Stimulated activated naive CD8-positive, alpha-beta T cell treated with anti-CD3 and anti-CD28 coated beads, Interleukin-15, Interleukin-2, amounts not matched to agents 100 ng/mL and 50 ng/mL, for 24 hours (primary cell): Measurements from ENCODE around the gene LSM4.
"Not testable (repeated sequence)": the region's sequence is repeated elsewhere in the genome, so short reads cannot be mapped to it uniquely, and the experiment has no call there.

ENCODE experiments used
- H3K27ac Mint-ChIP-seq: one replicate; pipeline ENCODE4 v1.8.0; 2021; ENCODE audit warnings: mild to moderate bottlenecking, mixed read lengths
- H3K27me3 Mint-ChIP-seq: one replicate; pipeline ENCODE4 v1.8.0; 2021; ENCODE audit warnings: mixed read lengths
- H3K36me3 Mint-ChIP-seq: one replicate; pipeline ENCODE4 v1.8.0; 2021; ENCODE audit warnings: low read depth, mixed read lengths
- H3K4me1 Mint-ChIP-seq: one replicate; pipeline ENCODE4 v1.8.0; 2021; ENCODE audit warnings: low read depth, mixed read lengths
- H3K4me3 Mint-ChIP-seq: one replicate; pipeline ENCODE4 v1.8.0; 2021; ENCODE audit warnings: mild to moderate bottlenecking, mixed read lengths
- H3K9me3 Mint-ChIP-seq: one replicate; pipeline ENCODE4 v1.8.0; 2021; ENCODE audit warnings: mixed read lengths

The LSM4 gene

DNA sequence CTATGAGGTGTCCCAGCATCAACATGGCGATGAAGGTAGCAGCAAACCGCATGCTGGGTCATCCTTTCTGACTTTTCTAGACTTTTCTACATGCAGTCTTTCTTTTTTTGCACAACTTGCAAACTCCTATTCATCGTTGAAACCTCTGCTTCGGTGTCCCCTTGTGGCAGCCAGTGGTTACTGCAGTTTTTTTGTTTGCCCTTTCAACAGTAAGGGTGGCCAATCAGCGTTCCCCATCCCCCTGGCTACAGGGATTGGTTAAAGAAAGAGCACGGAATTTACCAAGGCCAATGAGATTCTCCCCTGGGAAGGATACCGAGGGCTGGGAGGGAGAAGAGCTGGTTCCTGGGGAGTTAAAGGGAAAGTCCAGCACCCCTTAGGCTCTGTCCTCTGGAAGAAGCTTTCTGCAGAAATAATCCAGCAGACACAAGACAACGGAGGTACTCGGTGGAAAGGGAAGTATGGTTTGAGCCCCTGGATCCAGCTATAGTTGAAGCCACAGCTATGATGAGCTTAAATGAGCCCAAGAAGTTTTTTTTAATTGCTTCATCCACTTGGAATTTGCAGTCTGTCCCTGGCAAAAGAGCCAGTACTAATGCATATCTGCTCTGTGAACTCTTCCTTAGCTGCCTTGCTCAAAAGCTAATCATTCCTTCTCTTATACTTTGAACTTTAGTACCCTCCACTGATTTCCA lies 5.6 kb upstream of the LSM4 start:
- peaks cover 24% of the 10 kb centered on the region for H3K4me1 Mint-ChIP-seq
- peak overlapping the region; percentile 56 for H3K4me3 Mint-ChIP-seq
- no peaks in the 10 kb centered on the region for H3K9me3 Mint-ChIP-seq
- peak overlapping the region; percentile 58 for H3K27ac Mint-ChIP-seq
- H3K27me3 Mint-ChIP-seq: no peaks in the 10 kb centered on the region
- no peaks in the 10 kb centered on the region for H3K36me3 Mint-ChIP-seq

DNA sequence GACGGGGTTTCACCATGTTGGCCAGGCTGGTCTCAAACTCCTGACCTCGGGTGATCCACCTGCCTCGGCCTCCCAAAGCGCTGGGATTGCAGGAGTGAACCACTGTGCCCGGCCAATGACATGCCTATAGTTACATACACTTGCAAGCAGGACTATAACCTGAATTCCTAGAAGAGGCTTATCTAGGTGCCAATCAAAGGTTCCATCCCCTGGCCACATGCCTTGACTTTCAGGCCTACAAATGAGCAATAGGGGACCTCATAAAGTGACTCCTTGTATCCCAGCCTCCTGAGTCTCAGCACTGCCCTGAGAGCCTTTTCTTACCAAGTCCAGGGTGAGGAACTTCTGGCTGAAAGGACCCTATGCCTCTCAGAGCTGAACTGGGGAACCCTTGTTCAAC lies 3.9 kb upstream of the LSM4 start:
- Mint-ChIP-seq H3K36me3 (peaks cover 7% of the 10 kb centered on the region), H3K27ac (no peak overlapping the region)

DNA sequence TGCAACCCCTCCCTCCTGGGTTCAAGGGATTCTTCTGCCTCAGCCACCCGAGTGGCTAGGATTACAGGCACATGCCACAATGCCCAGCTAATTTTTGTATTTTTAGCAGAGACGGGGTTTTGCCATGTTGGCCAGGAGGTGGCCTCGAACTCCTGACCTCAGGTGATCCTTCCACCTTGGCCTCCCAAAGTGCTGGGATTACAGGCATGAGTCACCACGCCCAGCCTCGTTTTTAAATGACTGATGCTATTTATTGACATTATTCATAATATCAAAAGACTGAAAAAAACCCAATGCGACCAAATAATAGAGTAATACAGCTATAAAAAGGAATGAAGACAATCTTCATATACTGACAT lies 1.5 kb upstream of the LSM4 start:
- H3K9me3 Mint-ChIP-seq, H3K27me3 Mint-ChIP-seq, H3K4me3 Mint-ChIP-seq: not testable (repeated sequence)
- peak overlapping the region; percentile 97 for H3K27ac Mint-ChIP-seq
- peaks cover 31% of the 10 kb centered on the region for H3K36me3 Mint-ChIP-seq
- peaks cover 55% of the 10 kb centered on the region for H3K4me1 Mint-ChIP-seq

More for the DNA sequence above, 3.9 kb upstream of the LSM4 start:
- Mint-ChIP-seq H3K4me3 (no peak overlapping the region), H3K9me3 (no peaks in the 10 kb centered on the region), H3K27me3 (no peaks in the 10 kb centered on the region), H3K4me1 (peaks cover 34% of the 10 kb centered on the region)

DNA sequence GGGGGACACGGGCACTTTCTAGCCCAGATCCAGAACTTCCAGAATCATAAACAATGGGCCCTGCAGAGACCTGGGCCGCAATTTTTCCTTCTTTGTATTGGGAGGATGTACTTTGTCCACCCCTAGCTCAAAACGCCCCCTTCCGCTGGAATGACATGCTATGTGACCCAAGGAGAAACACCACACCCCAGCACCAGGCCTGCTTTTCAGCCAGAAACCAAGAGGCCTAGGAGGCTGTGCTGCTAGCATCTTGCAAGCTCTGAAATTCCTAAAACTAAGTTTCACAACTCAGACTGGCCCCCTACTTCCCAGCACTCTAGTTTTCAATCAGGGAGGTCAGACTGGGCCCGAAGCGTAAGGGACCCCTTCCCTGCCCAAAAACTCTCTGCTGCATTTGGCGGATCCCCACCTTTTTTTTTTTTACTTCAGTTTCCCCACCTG lies 538 bp downstream of the LSM4 start:
- Mint-ChIP-seq H3K27me3 (no peaks in the 10 kb centered on the region), H3K36me3 (peaks cover 38% of the 10 kb centered on the region), H3K4me3 (peak overlapping the region; percentile 96), H3K9me3 (no peaks in the 10 kb centered on the region), H3K4me1 (peaks cover 65% of the 10 kb centered on the region), H3K27ac (peak overlapping the region; percentile 97)

DNA sequence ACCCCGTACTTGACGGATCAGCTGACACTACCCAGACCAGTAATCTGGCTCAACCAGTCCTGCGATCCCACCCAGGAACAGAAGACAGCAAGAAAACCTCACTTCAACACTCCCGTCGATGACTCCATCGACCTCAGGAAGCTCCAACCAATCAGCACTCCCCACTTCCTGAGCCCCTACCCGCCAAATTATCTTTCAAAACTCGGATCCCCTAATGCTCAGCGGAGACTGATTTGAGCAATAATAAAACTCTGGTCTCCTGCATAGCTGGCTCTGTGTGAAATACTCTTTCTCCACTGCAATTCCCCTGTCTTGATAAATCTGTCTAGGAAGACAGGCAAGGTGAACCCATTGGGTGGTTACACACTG lies 1.2 kb downstream of the LSM4 start:
- Mint-ChIP-seq H3K4me1 (peaks cover 65% of the 10 kb centered on the region), H3K27ac (peak overlapping the region; percentile 97), H3K36me3 (peaks cover 38% of the 10 kb centered on the region), H3K4me3 (peak overlapping the region; percentile 96), H3K9me3 (no peaks in the 10 kb centered on the region), H3K27me3 (no peaks in the 10 kb centered on the region)

DNA sequence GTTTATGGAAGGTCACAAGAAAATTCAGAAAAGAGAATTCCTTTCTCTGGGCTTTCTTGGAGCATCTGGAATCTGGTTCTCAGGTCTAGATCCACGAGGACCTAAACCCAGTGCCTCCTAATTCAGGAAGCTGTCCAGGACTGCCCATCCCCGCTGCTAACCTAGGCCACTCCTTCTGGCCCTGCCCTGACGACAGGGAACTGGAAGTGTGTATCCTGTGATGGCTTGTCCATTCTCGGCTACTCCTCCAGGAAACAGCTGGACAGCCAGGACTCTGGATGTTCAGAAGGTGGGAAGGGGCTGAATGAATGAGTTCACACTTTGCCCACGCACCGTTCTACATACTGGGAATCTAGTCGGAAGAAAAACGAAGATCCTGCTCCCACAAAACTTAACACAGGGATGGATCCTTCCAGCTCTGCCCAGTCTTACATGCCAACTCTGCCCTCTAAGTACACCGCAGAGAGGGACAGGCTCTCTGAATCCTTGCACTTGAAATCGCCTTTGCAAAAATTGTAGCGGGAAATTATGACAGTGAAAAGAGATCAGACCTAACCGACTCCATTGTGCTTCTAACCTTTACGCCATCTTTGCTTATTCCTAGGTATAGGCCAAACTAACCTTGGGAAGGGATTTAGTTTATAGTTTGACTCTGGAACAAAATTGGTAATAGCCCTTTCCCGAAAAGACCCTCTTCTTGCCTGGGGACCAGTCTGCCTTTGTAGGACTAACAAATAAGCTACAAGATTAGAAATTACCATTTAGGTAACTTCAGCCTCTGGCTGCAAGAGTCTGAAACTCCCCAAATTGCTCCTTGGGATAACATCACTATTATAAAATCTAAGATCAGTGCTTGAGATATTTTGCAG lies 1.8 kb downstream of the LSM4 start:
- Mint-ChIP-seq H3K9me3 (no peaks in the 10 kb centered on the region), H3K36me3 (peaks cover 38% of the 10 kb centered on the region), H3K4me3 (peak overlapping the region; percentile 96), H3K27me3 (no peaks in the 10 kb centered on the region), H3K27ac (peak overlapping the region; percentile 97), H3K4me1 (peaks cover 71% of the 10 kb centered on the region)

DNA sequence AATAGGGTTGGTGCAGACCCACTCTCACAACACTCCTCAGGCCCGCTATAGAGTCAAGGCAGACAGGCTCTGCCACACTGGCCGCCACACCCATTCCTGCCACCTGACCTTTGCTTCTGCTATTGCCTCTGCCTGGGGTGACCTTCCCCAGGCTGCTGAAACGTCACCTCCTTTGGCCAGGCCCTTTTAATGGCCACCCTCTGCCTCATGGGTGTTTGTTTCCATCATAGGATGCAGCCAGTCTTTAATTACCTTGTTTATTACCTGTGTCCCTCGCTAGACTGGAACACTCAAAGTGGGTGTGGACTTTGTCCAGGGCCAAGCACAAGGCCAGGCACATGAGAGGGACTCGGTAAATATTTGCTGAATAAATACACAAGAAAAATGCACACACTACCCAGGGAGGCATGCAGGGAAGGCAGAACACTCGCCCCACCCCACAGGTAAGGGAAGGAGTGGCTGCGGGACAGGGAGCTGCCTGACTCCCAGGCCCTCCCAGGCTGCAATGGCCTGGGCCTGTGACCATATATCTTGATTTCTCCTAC lies 3.2 kb downstream of the LSM4 start:
- Mint-ChIP-seq H3K4me1 (peaks cover 78% of the 10 kb centered on the region), H3K36me3 (peaks cover 45% of the 10 kb centered on the region)

DNA sequence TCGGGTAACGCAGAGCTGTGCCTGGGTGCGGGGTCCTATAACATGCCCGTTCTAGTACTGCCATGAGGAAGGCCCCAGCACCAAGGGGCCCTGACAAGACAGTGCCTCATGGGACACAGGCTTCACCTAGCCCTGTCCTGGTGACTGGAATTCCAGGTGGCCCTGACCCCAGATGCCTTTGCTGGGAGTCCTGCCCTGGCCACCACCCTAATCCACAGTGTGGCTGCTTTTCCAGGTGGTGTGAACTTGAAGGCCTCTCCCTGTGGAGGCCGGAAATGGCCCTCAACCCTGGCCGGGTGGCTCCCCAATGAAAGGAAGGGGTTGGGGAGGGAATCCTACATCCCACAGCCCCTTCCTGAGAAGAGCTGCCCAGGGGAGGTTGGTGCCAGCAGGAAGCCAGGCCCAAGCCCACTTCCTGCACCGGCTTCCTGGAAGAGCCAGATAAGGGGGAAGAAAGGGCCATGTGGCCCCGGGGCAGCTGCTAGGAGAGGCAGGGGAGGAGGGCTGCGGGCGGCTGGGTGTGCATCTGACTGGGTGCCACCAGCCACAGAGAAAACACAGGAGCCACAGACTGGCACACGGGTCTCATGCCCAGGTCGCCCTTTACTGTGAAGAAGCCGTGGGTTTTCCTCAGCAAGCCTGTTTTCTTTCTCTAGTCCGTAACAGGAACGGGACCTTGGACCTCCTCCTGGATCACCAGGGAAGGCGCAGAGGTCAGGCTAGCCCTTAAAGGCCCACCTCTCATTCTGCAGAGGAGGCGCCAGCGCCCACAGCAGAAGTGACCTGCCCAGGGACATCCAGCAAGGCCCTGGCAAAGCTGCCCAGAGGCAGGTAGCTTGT lies 4.7 kb downstream of the LSM4 start:
- H3K4me3 Mint-ChIP-seq: peak overlapping the region; percentile 76
- no peaks in the 10 kb centered on the region for H3K9me3 Mint-ChIP-seq
- H3K36me3 Mint-ChIP-seq: peaks cover 54% of the 10 kb centered on the region
- peak overlapping the region; percentile 93 for H3K27ac Mint-ChIP-seq
- no peaks in the 10 kb centered on the region for H3K27me3 Mint-ChIP-seq
- H3K4me1 Mint-ChIP-seq: peaks cover 68% of the 10 kb centered on the region

More for the DNA sequence above, 3.2 kb downstream of the LSM4 start:
- H3K27me3 Mint-ChIP-seq: no peaks in the 10 kb centered on the region
- H3K9me3 Mint-ChIP-seq: no peaks in the 10 kb centered on the region
- peak overlapping the region; percentile 96 for H3K4me3 Mint-ChIP-seq
- H3K27ac Mint-ChIP-seq: peak overlapping the region; percentile 93

DNA sequence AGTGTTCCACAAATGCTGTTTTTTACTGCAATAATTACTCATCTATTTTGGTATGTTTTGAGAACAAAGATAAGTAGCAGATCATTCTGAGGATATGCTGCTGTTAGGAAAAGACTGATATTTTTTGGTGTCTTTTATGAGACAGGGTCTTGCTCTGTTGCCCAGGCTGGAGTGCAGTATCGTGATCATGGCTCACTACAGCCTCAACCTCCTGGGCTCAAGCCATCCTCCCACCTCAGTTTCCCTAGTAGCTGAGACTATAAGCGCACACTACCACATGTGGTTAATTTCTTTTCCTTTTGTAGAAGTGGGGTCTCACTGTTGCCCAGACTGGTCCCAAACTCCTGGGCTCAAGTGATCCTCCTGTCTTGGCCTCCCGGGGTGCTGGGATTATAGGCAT lies 9.5 kb downstream of the LSM4 start:
- H3K36me3 Mint-ChIP-seq: peaks cover 27% of the 10 kb centered on the region
- no peaks in the 10 kb centered on the region for H3K27me3 Mint-ChIP-seq
- no peaks in the 10 kb centered on the region for H3K9me3 Mint-ChIP-seq
- peaks cover 31% of the 10 kb centered on the region for H3K4me1 Mint-ChIP-seq
- H3K27ac Mint-ChIP-seq: no peak overlapping the region
- H3K4me3 Mint-ChIP-seq: no peak overlapping the region

DNA sequence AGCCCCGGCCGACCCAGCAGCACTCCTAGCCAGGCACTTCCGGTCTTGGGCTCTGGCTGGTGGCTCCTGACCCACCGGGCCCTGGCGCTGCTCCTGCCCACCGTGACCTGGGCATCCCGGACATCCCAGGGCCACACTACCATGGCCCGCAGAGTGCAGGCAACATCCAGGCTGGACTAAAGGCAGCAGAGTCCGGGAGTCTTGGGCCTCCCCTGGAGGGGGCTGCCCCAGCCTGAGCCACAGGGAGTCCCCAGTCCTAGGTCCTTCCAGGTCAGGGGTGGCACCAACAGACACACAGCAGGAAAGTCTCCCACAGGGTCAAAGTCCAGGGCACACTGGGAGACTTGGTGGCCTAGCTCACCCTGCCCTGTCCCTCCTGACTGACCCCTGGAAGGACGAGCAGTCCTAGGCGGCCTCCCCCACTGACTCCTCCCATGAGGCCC lies 10.8 kb downstream of the LSM4 start:
- H3K36me3 Mint-ChIP-seq: peaks cover 34% of the 10 kb centered on the region

DNA sequence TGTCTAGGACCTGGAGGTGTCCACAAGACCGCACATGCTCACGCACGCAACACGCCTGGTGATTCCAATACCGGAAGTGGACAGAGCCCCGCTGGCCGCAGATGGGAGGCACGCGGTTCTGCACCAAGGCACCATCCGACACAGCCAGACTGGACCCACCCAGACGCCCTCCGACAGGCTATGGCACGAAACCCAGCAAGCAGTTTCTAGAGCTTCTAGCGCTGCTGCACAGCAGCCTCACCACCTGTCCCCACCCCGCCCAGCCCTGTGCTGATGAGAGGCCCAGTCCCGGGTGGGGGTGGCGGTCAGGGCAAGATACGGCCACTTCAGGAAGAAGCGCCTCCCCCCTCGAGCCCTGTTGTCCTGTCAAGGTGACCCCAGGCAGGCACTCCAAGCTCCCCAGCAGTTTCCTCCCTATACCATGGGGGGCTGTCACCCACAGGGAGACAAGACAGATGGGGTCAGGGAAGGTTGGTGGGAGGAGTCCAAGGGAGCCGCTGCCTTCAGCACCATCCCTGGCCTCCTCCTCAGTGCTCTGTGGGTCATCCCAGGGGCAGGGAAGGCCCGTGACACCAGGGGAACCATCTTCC lies 11.3 kb downstream of the LSM4 start:
- H3K4me1 Mint-ChIP-seq: peaks cover 33% of the 10 kb centered on the region
- no peak overlapping the region for H3K27ac Mint-ChIP-seq

More for the DNA sequence above, 10.8 kb downstream of the LSM4 start:
- Mint-ChIP-seq H3K4me1 (peaks cover 29% of the 10 kb centered on the region), H3K9me3 (no peaks in the 10 kb centered on the region), H3K27me3 (no peaks in the 10 kb centered on the region), H3K27ac (peak overlapping the region; percentile 26), H3K4me3 (no peak overlapping the region)

DNA sequence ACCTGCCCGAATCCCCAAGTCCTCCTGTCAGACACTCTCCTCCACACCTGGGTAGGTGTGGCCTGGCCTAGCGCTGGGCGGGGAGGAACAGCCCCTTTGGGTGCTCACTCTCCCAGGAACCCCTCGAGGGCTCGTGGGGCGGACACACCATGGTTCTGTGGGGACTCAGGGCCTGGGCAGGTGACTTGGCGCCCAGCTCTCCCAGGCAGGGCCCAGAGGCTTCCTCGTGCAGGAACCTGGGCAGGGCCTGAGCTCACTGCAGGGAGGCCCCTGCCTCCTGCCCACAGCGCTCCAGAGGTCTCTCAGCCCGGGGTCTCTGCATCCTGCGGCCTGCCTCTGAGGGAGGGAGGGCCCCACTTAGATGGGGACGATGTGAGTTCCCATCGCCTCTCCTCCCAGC lies 11.9 kb downstream of the LSM4 start:
- Mint-ChIP-seq H3K4me3 (no peak overlapping the region), H3K36me3 (peaks cover 41% of the 10 kb centered on the region), H3K27me3 (no peaks in the 10 kb centered on the region), H3K4me1 (peaks cover 33% of the 10 kb centered on the region), H3K9me3 (no peaks in the 10 kb centered on the region), H3K27ac (no peak overlapping the region)

More for the DNA sequence above, 11.3 kb downstream of the LSM4 start:
- Mint-ChIP-seq H3K36me3 (peaks cover 40% of the 10 kb centered on the region), H3K27me3 (no peaks in the 10 kb centered on the region), H3K4me3 (no peak overlapping the region), H3K9me3 (no peaks in the 10 kb centered on the region)

DNA sequence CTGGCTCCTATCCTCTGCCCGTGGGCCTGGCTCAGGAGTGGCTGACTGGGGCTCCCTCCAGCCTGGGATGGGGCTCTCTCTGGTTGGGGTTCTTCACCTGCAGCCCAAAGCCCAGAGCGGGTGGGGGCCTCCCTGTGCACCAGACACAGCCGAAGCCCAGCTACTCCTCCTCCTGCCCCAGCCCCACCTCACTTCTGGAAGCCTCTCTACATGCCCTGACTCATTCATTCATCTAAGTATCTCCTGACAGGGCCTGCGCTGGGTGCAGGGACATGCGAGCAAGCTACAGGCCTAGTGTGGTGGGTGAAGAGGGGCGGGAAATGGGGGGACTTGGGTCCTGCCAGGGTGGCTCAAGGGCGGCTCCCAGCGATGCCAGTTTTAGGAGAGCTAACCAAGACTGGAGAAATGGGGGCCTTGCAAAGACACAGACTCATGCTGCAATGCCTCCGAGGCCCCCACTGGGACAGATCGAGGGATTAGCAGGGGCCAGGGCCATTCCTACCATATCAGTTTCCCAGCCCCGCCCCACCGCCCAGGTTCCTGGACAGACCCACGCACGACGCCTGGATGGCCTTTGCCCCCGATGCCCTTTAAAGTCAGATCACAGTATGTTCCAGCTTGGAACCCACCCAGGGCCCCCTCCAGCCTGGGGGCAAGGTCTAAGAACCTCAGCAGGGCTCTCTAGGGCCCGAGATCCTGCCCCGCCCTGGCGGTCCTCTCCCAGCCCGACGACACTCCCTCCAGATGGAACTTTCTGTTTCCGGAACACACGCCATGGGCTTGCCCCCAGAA lies 12.6 kb downstream of the LSM4 start:
- H3K27me3 Mint-ChIP-seq: no peaks in the 10 kb centered on the region
- H3K9me3 Mint-ChIP-seq: no peaks in the 10 kb centered on the region
- no peak overlapping the region for H3K4me3 Mint-ChIP-seq
- H3K4me1 Mint-ChIP-seq: peaks cover 34% of the 10 kb centered on the region
- peaks cover 38% of the 10 kb centered on the region for H3K36me3 Mint-ChIP-seq
- H3K27ac Mint-ChIP-seq: peak overlapping the region; percentile 49
